Lower leg skin (tissue), 4 donors: ENCODE measurements around the gene KSR2. TPM values are rescaled to one million over a fixed set of nuclear protein-coding genes. Genes with fewer than 3 reads are reported as not detected.
A peak's percentile ranks its signal among the peaks of the same experiment; 100 is the strongest.
"Not testable (repeated sequence)": the region's sequence is repeated elsewhere in the genome, so short reads cannot be mapped to it uniquely, and the experiment has no call there.

ENCODE experiments used
- DNase-seq, 2 donors: peaks; one replicate each; pipeline ENCODE4 v3.0.0-alpha.2; 2019; ENCODE audit warnings: low spot score in 2 of 2
- H3K4me3 ChIP-seq: fragments of 200-600 bp; sonication (generic); 2 replicates; pipeline ENCODE4 v1.5.1; 2017; ENCODE audit warnings: mild to moderate bottlenecking, low read depth; ENCODE audit not compliant: poor library complexity, severe bottlenecking
- POLR2A ChIP-seq, 2 donors: fragments of 450-650 bp; IDR thresholded peaks; one replicate each; pipeline ENCODE4 v1.6.1; 2016 to 2017; ENCODE audit warnings: antibody characterized with exemption in 2 of 2, mild to moderate bottlenecking in 1 of 2, moderate library complexity in 1 of 2
- WGBS, 2 donors: methylation state at CpG; one replicate each; pipeline ENCODE4 v1.1.5; 2018; 5-methylcytosine and 5-hydroxymethylcytosine counted together
- intact Hi-C: fragments of 100-400 bp; cut with DNase I; formaldehyde crosslinking; loops from one replicate; pipeline ENCODE4 v1.15.0; 2023; ENCODE audit warnings: low total_unique reads
- total RNA-seq, 4 donors: library from RNA; depleted of rRNA; stranded (reverse); fragments of >200 nt; gene quantifications; one replicate each; pipeline ENCODE4 v1.1.0, GENCODE V29; 2016
- TF ChIP-seq, protein P1 (sequence below), 3 donors: fragments of 450-650 bp; IDR thresholded peaks; one replicate each; pipeline ENCODE4 v1.5.1; 2016; ENCODE audit warnings: antibody characterized with exemption in 3 of 3, mild to moderate bottlenecking in 3 of 3, moderate library complexity in 2 of 3

KSR2 gene
- total RNA-seq, 4 donors from 2014 or later, result 0.17 to 0.84 (median 0.35) TPM

- intact Hi-C loops, result no loop called here
These were observed 323.3 kb downstream of the KSR2 start for GRCh38 chr12:117645473-117645872.

DNA sequence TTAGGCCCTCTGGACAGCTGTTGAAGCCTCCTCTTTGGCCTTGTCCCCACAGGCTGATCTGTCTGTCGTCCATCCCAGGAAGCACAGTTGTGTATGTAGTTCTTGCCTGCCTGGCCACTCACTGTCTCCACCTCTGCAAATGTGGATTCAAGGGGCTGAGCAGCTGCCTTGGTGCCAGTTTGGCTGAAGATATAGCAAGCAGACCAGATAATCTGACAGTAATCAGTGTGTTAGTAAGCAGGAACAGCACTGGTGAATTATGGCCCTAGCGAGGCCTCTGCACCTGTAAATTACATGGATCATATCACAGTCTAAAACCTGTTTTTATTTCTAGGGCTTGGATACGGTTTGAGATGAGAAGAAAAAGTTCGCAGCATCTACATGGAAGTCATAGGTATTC lies 324.8 kb downstream of the KSR2 start:
- no peak for TF ChIP-seq POLR2A (IDR thresholded peaks at IDR 0.05)
- TF ChIP-seq, protein P1, sequence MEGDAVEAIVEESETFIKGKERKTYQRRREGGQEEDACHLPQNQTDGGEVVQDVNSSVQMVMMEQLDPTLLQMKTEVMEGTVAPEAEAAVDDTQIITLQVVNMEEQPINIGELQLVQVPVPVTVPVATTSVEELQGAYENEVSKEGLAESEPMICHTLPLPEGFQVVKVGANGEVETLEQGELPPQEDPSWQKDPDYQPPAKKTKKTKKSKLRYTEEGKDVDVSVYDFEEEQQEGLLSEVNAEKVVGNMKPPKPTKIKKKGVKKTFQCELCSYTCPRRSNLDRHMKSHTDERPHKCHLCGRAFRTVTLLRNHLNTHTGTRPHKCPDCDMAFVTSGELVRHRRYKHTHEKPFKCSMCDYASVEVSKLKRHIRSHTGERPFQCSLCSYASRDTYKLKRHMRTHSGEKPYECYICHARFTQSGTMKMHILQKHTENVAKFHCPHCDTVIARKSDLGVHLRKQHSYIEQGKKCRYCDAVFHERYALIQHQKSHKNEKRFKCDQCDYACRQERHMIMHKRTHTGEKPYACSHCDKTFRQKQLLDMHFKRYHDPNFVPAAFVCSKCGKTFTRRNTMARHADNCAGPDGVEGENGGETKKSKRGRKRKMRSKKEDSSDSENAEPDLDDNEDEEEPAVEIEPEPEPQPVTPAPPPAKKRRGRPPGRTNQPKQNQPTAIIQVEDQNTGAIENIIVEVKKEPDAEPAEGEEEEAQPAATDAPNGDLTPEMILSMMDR (IDR thresholded peaks at IDR 0.05), result no peak
- intact Hi-C loops, result no loop called here
- H3K4me3 ChIP-seq, result no peak overlapping the region
- 75 to 77% methylated on average over 4 of the region's 4 CpGs for WGBS, 2 donors
- no peak for DNase-seq

More at GRCh38 chr12:117645473-117645872, 323.3 kb downstream of the KSR2 start:
- TF ChIP-seq, protein P1 (IDR thresholded peaks at IDR 0.05), result no peak
- no peak for TF ChIP-seq POLR2A (IDR thresholded peaks at IDR 0.05)
- DNase-seq, result peak in 1 of 2 donors; percentile 21
- no peak overlapping the region for H3K4me3 ChIP-seq
- 36 to 61% methylated on average over 3 of the region's 3 CpGs for WGBS, 2 donors

GRCh38 chr12:117641885-117642284 lies 326.9 kb downstream of the KSR2 start:
- WGBS, 2 donors, result 77 to 79% methylated on average over 7 of the region's 7 CpGs
- intact Hi-C loops, result no loop called here
- DNase-seq, result no peak
- TF ChIP-seq, protein P1 (IDR thresholded peaks at IDR 0.05), result no peak
- H3K4me3 ChIP-seq, result no peak overlapping the region

- no peak overlapping the region for H3K4me3 ChIP-seq
- intact Hi-C loops, result no loop called here
- 77 to 83% methylated on average over 6 of the region's 6 CpGs for WGBS, 2 donors
These were observed 328.3 kb downstream of the KSR2 start for GRCh38 chr12:117640511-117640910.

GRCh38 chr12:117629454-117629853 lies 339.3 kb downstream of the KSR2 start:
- intact Hi-C loops, result no loop called here
- WGBS, 2 donors, result 66 to 70% methylated on average over 2 of the region's 2 CpGs
- no peak overlapping the region for H3K4me3 ChIP-seq
- no peak for DNase-seq
- no peak for TF ChIP-seq POLR2A (IDR thresholded peaks at IDR 0.05)
- TF ChIP-seq, protein P1 (IDR thresholded peaks at IDR 0.05), result no peak

More at GRCh38 chr12:117640511-117640910, 328.3 kb downstream of the KSR2 start:
- TF ChIP-seq, protein P1 (IDR thresholded peaks at IDR 0.05), result no peak
- TF ChIP-seq POLR2A (IDR thresholded peaks at IDR 0.05), result no peak
- no peak for DNase-seq

DNA sequence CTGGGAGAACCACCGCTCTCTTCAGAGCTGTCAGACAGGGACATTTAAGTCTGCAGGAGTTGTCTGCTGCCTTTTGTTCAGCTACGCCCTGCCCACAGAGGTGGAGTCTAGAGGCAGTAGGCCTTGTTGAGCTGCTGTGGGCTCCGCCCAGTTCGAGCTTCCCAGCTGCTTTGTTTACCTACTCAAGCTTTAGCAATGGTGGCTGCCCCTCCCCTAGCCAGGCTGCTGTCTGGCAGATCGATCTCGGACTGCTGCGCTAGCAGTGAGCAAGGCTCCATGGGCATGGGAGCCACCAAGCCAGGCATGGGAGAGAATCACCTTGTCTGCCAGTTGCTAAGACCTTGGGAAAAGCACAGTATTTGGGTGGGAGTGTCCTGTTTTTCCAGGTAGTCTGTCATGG lies 340.1 kb downstream of the KSR2 start:
- H3K4me3 ChIP-seq, intact Hi-C loops, DNase-seq: not testable (repeated sequence)
- 67 to 91% methylated on average over 1 to 4 of the region's 7 CpGs for WGBS, 2 donors
